Erythroblast (primary cell): ENCODE measurements around the gene HPCAL1.

Experiments
- DNase-seq, 2 experiments: peaks; one replicate each; lab custom pipeline; 2025; lab: John Stamatoyannopoulos, UW
- GATA1 ChIP-seq: IDR thresholded peaks from 2 replicates; pipeline ENCODE4 v1.6.1; 2011; ENCODE audit warnings: low read depth, mild to moderate bottlenecking, control low read depth, low read length, moderate library complexity
- POLR2A ChIP-seq: IDR thresholded peaks from 2 replicates; pipeline ENCODE4 v1.6.1; 2011; ENCODE audit warnings: mild to moderate bottlenecking, low read length

HPCAL1 gene

DNA sequence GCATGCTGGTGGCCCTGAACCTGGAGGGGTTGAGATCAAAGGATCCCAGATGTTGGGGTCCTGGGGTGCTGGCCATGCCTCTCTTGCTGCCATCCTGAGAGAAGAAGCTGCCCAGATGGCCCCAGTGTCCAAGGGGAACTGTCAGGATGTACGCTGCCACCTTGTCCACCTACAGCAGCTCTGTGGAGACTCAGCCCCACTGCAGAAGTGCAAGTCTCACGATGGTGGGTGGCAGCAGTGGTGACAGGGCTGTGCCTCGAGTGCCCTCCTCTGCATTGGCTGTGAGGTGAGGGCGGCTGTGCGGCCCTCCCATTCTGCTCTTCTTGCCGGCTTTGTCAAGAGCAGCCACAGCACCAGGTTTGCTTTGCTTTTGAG lies 120.7 kb downstream of the HPCAL1 start:
- DNase-seq, result no peak

DNA sequence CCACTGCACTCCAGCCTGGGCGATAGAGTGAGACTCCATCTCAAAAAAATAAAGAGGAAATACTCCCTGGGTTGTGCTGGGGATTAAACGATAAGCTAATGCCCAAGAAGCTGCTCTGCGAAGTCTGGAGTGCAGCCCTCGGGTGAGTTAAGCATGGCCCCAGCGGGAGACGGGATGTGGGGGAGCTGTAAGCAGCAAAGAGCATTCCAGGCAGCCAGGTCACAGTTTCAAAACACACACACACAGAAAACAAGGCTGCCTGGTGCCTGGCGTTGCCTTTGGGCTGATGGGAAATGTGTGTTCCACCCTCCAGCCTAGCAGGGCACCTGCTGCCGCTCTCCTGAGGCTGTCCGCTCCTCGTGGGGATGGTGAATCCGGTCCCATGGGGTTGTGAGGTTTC lies 121.3 kb downstream of the HPCAL1 start:
- no peak for DNase-seq
- TF ChIP-seq POLR2A (no peak), GATA1 (no peak)

More for the DNA sequence above, 120.7 kb downstream of the HPCAL1 start:
- TF ChIP-seq POLR2A (no peak), GATA1 (no peak)

DNA sequence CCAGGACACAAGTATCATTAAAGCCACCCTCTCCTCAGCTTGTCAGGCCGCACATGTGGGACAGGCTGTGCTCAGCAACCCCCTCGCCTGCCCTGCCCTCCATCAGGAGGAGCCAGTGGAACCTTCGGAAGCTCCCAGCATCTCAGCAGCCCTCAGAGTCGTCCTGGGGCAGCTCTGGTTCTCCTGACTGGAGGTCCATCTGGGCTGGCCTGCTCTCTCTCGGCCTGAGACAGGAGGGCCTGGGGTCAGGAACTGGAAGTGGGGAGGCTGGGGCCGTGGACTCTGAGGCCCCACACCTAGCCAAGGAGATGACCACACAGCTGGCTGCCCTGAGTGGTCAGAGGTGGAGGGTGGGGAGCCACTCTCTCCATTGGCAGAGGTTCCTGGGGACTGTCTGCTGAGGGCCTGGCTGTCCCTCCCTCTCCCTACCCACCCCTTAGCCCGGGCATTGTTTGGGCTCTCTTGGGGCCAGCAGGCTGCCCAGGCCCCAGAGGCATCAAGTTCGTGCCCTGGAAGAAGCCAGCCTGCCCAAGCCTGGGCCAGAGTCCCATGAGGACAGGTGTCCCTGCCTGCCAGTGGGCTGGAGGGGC lies 122.3 kb downstream of the HPCAL1 start:
- TF ChIP-seq POLR2A, result no peak
- no peak for TF ChIP-seq GATA1
- no peak for DNase-seq

DNA sequence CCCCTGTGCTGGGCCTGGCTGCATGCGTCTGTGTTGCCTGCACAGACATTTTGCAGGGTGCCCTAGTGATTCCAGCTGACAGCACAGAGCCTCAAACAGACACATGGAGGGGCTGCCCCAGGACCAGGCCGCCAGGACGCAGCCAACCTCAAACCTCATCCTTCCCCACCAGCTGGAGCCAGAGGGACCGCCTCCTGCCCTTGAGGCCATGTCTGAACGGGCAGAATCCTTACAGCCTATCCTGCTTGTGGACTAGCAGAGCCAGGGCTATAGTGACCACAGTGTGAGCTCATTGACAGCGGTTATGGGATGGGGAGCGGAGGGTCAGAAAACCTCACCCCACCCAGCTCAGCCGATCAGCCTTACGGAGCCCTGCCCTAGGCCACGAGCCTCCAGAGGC lies 123.0 kb downstream of the HPCAL1 start:
- TF ChIP-seq POLR2A, result no peak
- no peak for TF ChIP-seq GATA1
- no peak for DNase-seq

DNA sequence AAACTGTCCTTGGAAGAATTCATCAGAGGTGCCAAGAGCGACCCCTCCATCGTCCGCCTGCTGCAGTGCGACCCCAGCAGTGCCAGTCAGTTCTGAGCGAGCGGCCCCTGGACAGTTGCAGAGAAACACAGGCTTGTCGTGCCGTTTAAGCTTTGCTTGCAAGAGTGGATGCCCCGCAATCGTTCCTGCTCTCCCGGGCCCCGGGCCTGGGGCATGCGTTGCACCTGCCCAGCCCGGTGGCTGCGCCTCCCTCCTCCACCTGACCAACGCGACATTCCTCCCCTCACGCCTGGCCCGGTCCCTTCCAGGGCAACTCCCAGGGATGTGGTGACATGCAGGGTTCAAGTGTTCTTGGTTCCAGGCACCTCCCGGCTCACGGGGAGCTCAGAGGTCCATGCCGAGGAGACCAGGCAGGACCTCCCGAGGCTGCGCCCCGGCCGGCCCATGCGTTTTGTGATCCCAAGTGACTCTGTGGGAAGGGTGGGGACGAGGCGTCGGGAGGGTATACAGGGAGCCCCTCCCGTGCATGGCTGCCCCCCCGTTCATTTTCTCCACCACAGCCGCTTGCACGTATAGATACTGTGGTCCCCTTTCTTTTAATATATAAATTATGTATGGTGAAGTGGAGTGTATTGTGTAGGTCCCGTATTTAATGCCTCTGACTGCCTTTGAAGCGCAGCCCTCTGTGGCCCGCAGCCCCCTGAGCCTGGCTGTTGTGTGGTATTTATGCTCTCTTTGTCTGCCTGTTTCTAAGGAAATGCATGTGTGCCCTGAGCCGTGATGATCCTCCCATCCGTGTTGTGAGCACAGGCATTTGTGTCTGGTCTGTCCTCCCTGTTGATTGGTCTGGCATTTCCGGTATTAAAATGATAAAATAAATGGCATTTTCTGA lies 124.3 kb downstream of the HPCAL1 start:
- TF ChIP-seq POLR2A (no peak), GATA1 (no peak)
- DNase-seq, result no peak

DNA sequence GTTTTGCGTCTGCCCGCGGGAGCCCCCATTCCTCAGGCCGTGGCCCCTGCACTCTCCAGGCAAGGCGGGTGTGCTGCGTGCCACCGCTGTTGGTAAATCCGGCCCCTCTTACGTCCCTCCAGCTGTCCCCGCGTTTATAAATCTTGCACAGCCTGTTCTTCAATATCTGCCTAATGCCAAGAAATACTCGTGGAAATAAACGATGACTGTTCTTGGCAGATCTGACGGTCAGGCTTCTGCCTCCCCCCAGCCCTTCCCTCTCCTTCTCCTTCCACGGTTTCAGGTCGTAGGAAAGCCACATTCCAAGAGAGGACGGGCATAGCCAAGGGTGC lies 124.9 kb downstream of the HPCAL1 start:
- DNase-seq, result no peak
- TF ChIP-seq POLR2A (no peak), GATA1 (no peak)

DNA sequence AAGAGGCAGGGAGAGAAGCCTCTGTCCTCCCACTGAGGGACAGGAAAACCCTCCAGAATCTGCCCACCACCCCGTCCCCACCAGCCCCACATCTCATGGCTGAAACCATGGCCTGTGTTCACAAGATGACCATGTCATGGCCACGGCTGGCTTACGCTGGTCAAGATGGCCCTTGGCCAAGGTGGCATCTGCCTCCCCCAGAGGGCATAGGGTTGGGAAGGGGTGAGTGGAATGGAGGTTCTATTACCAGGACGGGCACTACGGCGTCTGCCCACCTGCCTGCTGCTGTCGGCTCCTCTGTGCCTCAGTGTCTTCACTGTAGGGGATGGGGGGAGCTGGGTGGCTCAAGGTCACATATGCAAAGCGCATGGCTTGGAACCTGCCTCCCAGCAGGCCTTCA lies 125.7 kb downstream of the HPCAL1 start:
- TF ChIP-seq GATA1, result no peak
- no peak for TF ChIP-seq POLR2A
- DNase-seq, result no peak

DNA sequence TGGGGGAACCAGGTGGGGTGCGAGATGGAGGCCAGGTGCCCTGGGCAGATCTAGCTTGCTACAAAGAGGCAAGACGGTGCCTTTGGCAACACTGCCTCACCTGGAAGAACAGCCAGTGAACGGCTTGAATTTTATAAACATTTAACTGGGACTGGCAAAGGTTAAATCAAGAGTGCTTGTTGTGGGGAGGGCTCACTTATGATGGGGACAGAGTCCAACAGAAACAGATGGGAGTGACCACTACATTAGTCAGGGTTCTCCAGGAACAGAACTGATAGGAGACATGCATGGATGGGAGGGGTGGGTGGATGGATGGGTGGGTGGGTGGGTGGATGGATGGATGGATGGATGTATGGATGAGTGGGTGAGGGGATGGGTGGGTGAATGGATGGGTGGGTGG lies 126.2 kb downstream of the HPCAL1 start:
- no peak for TF ChIP-seq GATA1
- no peak for TF ChIP-seq POLR2A
- no peak for DNase-seq

DNA sequence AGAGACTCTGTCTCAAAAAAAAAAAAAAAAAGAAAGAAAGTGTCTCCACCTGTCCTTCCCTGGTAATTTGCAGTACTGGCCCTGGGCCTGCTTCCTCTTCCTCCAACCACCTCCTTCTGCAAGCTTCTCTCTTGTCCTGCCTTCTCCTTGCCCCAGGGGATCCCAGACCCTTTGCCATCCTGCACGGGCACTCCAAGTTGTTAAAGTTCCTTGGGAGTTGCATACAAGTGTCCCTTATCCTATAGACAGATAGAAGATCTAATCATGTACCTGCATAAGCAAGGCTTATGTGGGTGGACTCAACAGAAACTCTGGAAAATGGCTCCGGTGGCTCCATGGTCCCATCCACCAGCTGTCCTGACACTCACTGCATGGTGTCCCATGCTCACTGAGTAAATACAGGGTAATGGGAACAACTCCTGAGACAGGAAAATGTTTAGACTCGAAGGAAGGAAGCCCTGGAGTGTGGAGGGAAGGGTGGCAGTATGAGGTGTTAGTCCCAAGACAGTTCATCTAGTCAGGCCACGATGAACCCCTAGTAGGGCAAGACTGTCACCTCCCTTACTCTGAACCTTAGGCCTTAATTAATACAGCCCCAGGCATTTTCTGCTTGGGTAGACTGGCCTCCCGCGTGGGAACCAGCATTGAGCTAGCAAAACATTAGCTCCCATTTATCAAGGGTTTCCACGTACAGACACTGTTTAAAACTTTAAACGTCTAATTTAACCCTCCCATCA lies 128.3 kb downstream of the HPCAL1 start:
- no peak for TF ChIP-seq GATA1
- TF ChIP-seq POLR2A, result no peak
- DNase-seq, result no peak

DNA sequence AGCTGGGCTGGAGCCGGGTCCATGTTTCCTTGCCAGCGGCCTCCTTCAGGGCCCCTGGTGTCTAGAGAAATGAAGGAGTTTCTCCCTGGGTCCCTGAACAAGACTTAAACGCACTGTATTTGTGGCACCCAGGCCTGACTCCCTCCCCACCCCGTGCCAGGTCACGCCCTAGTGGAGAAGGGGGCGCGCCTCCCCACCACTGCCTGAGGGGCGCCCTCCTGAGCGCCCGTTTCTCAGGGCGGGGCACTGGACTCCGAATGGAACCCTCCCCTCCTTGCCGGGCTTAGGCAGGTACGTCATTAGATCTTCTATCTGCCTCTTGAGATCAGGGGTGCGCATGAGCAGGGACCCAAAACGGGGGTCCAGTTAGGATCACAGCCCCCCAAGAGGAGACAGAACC lies 129.1 kb downstream of the HPCAL1 start:
- no peak for TF ChIP-seq GATA1
- TF ChIP-seq POLR2A, result no peak
- DNase-seq, result peak; percentile 41 to 46

DNA sequence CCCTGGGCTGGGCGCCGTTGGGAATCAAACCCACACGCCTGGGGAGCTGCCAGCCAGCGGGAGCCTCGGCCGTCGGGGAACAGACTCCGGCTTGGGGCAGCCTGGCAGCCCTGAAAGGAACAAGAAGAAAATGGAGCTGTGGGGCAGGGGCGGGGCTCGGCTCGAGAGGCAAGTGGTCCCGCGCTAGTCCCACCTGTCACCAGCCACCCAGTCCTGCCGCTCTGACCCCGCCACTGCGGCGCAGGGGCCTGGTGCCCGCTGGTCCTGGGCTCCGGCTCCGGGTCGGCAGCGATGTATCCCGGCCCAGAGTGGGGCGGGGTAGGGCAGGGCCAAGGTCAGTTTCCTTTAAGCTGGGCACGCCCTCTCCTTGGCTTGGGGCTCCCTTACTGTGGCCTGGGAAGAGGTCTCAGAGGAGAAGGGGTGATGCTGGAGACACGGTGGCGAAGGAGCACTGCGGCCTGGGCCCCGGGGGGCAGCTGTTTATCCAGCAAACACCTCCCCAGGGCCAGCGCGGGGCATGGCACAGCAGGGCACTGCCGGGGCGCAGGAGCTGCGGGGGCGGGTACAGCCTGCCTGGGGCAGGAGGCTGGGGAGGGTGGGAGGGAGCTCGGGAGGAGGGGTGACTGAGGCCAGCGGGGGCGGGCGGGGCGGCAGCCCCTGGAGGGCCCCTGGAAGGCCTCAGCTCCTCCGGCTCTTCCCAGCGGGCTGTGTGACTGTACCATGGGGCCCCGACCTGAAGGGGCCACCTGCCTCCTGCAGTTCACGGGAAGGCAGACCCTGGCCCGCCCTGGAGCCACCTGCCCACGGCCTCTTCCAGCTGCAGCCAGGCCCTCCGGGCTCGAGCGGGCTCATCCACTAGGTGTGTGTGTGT lies 129.8 kb downstream of the HPCAL1 start:
- TF ChIP-seq POLR2A, result no peak
- no peak for TF ChIP-seq GATA1

DNA sequence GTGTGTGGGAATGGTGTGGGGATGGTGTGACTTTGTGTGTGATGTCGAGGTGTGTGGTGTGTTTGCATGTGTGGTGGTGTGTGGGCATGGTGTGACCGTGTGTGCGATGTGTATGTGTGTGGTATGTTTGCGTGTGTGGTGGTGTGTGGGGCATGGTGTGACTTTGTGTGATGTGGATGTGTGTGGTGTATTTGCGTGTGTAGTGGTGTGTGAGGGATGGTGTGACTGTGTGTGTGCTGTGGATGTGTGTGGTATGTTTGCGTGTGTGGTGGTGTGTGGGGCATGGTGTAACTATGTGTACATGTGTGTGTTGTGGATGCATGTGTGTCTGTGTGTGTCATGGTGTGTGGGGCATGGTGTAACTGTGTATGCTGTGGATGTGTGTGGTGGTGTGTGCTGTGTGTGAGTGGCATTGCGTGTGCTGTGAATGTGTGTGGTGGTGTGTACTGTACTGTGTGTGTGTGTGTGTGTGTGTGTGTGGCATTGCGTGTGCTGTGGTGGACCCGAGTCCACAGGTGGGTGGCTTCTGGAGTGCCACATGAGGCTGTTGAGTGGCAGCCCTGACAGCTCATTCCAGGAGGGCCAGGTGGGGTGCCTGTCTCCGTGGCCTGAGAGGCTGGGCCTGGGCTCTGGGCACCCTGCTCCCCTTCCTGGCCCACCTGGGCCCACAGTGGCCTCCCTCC lies 130.7 kb downstream of the HPCAL1 start:
- peak in 1 of 2 experiments; percentile 38 for DNase-seq
- TF ChIP-seq GATA1, result no peak
- TF ChIP-seq POLR2A, result no peak

More for the DNA sequence above, 129.8 kb downstream of the HPCAL1 start:
- peak; percentile 40 to 43 for DNase-seq
